ENCODE results near the gene TRAF7.

Gene TRAF7

DNA sequence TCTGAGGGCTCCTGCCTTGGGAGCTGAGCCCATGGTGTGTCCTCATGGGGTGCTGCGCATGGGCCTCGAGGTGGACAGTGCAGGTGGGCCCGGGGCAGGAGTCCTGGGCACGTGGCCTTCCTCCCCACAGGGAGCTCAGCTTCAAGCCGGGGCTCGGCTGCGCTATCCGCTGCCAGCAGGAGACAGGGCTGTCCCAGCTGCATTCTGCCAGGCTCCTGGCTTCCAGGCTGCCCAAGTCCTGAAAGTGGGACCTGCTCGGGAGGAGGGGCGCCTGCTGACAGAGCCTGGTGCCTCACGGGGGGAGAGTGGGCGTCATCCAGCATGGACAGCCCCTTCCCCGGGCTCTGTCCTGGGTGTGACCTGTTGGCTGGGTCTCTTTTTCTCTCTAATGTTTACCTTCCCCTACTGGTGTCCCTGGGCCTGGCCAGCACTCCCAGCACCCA is 7.1 kb downstream of the TRAF7 start:
- TF ChIP-seq SP1 (IDR thresholded peaks at IDR 0.05) = no peak
- no peak for TF ChIP-seq FOXA1 (IDR thresholded peaks at IDR 0.05)
- no peak for TF ChIP-seq ZNF384 (IDR thresholded peaks at IDR 0.05)
- no peak for TF ChIP-seq TARDBP (IDR thresholded peaks at IDR 0.05)
- TF ChIP-seq ARNT (IDR thresholded peaks at IDR 0.05) = no peak
- TF ChIP-seq SUZ12 (IDR thresholded peaks at IDR 0.05) = no peak
- no peak for TF ChIP-seq FOXK2 (IDR thresholded peaks at IDR 0.05)
- TF ChIP-seq L3MBTL2 (conservative IDR thresholded peaks at IDR 0.05) = no peak
- CTCF ChIA-PET = no interaction called here
- no peak for DNase-seq (ENCODE audit: extremely low spot score)
- POLR2A ChIA-PET = interaction anchor here (0.6 to 1.3 kb wide), 3 partner anchors 10 to 23 kb away, joined by 3 to 4 read pairs (median 3); no protein-coding TSS in a partner anchor

DNA sequence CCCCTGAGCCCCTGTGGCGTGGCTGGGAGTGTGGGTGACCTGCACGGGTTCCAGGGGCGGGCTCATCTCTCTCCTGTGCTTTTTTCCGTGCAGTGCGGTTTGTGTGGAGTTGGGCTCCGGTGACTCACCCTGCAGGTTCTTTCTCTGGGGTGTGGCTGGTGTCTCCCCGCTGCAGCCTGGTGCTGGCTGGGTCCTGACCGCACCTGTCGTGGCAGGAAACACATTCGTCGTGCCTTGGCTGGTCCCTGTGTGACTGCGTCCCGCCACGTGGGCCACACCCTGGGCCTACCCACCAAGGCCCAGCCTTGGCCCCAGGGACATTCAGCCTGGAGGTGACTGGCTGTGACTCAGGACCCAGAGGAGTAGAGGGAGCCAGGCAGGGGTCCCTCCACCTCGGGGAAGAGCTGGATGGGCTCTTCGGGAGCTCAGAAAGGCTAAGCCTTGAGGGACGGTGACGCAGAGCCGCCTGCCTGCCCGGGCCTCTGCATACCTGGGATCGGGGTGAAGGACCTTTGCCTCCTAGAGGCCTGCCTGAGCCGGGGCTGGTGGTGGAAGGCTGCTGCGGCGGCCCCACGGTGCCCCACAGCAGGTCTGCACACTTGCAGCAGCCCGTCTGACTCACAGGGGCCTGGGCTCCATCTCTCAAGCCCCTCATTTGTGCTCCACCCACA is 7.8 kb downstream of the TRAF7 start:
- no peak for TF ChIP-seq TARDBP (IDR thresholded peaks at IDR 0.05)
- TF ChIP-seq NFRKB (IDR thresholded peaks at IDR 0.05) = no peak
- no peak for TF ChIP-seq FOXK2 (IDR thresholded peaks at IDR 0.05)
- no peak for TF ChIP-seq BHLHE40 (IDR thresholded peaks at IDR 0.05; ENCODE audit: borderline replicate concordance)
- no peak for TF ChIP-seq L3MBTL2 (conservative IDR thresholded peaks at IDR 0.05)
- TF ChIP-seq FOXM1 (IDR thresholded peaks at IDR 0.05; ENCODE audit: borderline replicate concordance) = no peak
- no peak for TF ChIP-seq ELF4 (IDR thresholded peaks at IDR 0.05)
- no peak for TF ChIP-seq LEF1 (IDR thresholded peaks at IDR 0.05; ENCODE audit: borderline replicate concordance)
- TF ChIP-seq HDGF (IDR thresholded peaks at IDR 0.05; ENCODE audit: borderline replicate concordance) = no peak
- no peak for TF ChIP-seq ZNF384 (IDR thresholded peaks at IDR 0.05)
- no peak for TF ChIP-seq ARNT (IDR thresholded peaks at IDR 0.05)
- no peak for TF ChIP-seq CTBP1 (IDR thresholded peaks at IDR 0.05; ENCODE audit: borderline replicate concordance)
- TF ChIP-seq SP1 (IDR thresholded peaks at IDR 0.05) = no peak
- POLR2A ChIA-PET = interaction anchor here (1.1 to 1.3 kb wide), 2 partner anchors 8 to 14 kb away, joined by 3 to 5 read pairs; partner anchors contain the start of gene TRAF7
- CTCF ChIA-PET = no interaction called here
- DNase-seq (ENCODE audit: extremely low spot score) = no peak

DNA sequence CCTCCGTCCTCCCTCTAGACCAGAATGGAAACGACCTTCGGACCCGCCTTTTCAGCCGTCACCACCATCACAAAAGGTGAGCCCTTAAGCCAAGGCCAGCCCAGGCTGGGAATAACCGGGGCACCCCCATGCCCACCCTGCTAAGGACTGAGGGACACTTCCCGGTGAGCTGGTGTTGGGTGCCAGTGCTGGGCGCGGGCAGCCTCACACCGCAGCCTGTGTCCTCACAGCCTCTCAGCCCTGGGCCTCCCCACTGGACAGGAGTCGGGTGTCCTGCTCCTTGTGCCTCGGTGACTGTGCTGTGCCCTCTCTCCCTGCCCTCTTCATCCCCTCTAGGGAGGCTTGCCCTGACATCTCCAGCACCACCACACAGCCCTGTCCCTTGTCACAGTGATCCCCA is 10.3 kb downstream of the TRAF7 start:
- no peak for DNase-seq (ENCODE audit: extremely low spot score)
- ChIA-PET CTCF (no interaction called here), POLR2A (interaction anchor here (3.4 kb wide), 1 partner anchor 10 kb away, joined by 14 read pairs; the partner anchor contains the start of gene TRAF7)
- TF ChIP-seq FOXM1 (IDR thresholded peaks at IDR 0.05; ENCODE audit: borderline replicate concordance) (no peak), ZNF384 (IDR thresholded peaks at IDR 0.05) (no peak), SUZ12 (IDR thresholded peaks at IDR 0.05) (no peak), L3MBTL2 (conservative IDR thresholded peaks at IDR 0.05) (no peak), TARDBP (IDR thresholded peaks at IDR 0.05) (no peak), ARNT (IDR thresholded peaks at IDR 0.05) (no peak), SP1 (IDR thresholded peaks at IDR 0.05) (no peak)

DNA sequence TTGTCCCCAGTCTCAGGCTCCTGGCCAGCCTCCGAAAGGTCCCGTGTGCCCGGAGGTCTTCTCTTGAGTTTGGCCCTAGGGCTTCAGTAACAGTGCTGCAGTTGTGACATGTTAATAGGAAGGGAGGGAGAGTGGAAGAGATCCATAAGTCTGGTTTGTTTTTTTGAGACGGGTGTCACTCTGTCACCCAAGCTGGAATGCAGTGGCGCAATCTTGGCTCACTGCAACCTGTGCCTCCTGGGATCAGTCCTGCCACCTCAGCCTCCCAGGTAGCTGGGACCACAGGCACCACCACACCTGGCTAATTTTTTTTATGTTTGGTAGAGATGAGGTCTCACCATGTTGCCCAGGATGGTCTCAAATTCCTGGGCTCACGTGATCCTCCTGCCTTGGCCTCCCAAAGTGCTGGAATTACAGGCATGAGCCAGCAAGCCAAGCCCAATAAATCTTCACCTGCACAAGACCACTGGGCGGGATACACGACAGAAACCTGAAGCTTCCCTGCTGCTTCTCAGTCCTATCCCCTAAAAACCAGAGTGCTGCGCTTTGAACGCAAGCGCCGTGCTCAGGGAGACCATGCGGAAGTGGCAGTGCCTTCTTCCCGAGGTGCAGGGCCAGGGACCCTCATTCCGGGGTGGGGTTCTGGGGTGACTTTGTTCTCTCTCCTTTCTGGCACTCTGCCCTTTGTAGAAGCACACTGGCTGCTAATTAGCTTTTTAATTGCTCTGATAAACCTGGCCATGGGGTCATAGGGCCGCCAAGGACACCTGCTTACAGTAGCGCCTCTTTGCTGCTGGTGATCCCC is 10.9 kb downstream of the TRAF7 start:
- ChIA-PET CTCF (no interaction called here), POLR2A (interaction anchor here (3.4 kb wide), 1 partner anchor 11 kb away, joined by 14 read pairs; the partner anchor contains the start of gene TRAF7)
- DNase-seq (ENCODE audit: extremely low spot score) = no peak
- TF ChIP-seq, protein P1, sequence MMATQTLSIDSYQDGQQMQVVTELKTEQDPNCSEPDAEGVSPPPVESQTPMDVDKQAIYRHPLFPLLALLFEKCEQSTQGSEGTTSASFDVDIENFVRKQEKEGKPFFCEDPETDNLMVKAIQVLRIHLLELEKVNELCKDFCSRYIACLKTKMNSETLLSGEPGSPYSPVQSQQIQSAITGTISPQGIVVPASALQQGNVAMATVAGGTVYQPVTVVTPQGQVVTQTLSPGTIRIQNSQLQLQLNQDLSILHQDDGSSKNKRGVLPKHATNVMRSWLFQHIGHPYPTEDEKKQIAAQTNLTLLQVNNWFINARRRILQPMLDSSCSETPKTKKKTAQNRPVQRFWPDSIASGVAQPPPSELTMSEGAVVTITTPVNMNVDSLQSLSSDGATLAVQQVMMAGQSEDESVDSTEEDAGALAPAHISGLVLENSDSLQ (IDR thresholded peaks at IDR 0.05) = no peak
- TF ChIP-seq LEF1 (IDR thresholded peaks at IDR 0.05; ENCODE audit: borderline replicate concordance) = no peak
- no peak for TF ChIP-seq SP1 (IDR thresholded peaks at IDR 0.05)
- TF ChIP-seq ARNT (IDR thresholded peaks at IDR 0.05) = no peak
- TF ChIP-seq FOXK2 (IDR thresholded peaks at IDR 0.05) = no peak
- TF ChIP-seq L3MBTL2 (conservative IDR thresholded peaks at IDR 0.05) = no peak
- no peak for TF ChIP-seq SUZ12 (IDR thresholded peaks at IDR 0.05)
- TF ChIP-seq CTBP1 (IDR thresholded peaks at IDR 0.05; ENCODE audit: borderline replicate concordance) = no peak
- TF ChIP-seq BHLHE40 (IDR thresholded peaks at IDR 0.05; ENCODE audit: borderline replicate concordance) = no peak
- no peak for TF ChIP-seq ZNF384 (IDR thresholded peaks at IDR 0.05)
- no peak for TF ChIP-seq FOXA1 (IDR thresholded peaks at IDR 0.05)
- no peak for TF ChIP-seq HDGF (IDR thresholded peaks at IDR 0.05; ENCODE audit: borderline replicate concordance)
- TF ChIP-seq NFRKB (IDR thresholded peaks at IDR 0.05) = no peak
- no peak for TF ChIP-seq TARDBP (IDR thresholded peaks at IDR 0.05)

DNA sequence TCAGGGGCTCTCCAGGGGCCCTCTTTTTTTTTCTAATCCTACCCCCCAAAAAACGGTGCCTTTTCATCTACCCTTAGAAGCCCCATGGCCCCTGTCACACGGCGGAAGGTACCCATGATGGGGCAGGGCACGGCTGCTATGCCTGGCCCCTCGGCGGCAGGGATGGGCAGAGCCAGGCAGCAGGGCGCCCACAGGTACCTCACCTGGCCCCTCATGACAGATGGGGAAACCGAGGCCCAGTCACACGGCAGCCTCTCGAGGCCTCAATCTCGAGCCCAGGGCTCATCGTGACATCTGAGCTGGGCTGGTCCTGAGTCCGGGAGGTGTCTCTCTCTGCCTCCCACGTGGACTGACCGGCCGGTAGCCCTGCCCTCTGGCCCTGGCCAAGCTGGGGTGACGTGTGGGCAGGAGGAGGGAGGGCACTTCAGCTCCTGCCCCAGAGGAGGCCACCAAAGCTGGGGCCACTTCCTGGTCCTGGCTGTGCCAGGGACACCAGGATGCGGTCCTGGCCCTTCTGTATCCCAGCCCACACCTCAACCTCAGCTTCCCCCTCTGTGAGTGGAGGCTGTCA is 11.6 kb downstream of the TRAF7 start:
- POLR2A ChIA-PET = interaction anchor here (3.4 kb wide), 1 partner anchor 12 kb away, joined by 14 read pairs; the partner anchor contains the start of gene TRAF7
- CTCF ChIA-PET = no interaction called here
- no peak for DNase-seq (ENCODE audit: extremely low spot score)
- no peak for TF ChIP-seq BHLHE40 (IDR thresholded peaks at IDR 0.05; ENCODE audit: borderline replicate concordance)
- no peak for TF ChIP-seq L3MBTL2 (conservative IDR thresholded peaks at IDR 0.05)
- TF ChIP-seq NFRKB (IDR thresholded peaks at IDR 0.05) = no peak
- TF ChIP-seq HDGF (IDR thresholded peaks at IDR 0.05; ENCODE audit: borderline replicate concordance) = no peak
- no peak for TF ChIP-seq SP1 (IDR thresholded peaks at IDR 0.05)
- TF ChIP-seq ARNT (IDR thresholded peaks at IDR 0.05) = no peak
- TF ChIP-seq FOXA1 (IDR thresholded peaks at IDR 0.05) = no peak
- no peak for TF ChIP-seq LEF1 (IDR thresholded peaks at IDR 0.05; ENCODE audit: borderline replicate concordance)
- TF ChIP-seq SUZ12 (IDR thresholded peaks at IDR 0.05) = no peak
- TF ChIP-seq FOXK2 (IDR thresholded peaks at IDR 0.05) = no peak
- TF ChIP-seq FOXM1 (IDR thresholded peaks at IDR 0.05; ENCODE audit: borderline replicate concordance) = no peak
- TF ChIP-seq CTBP1 (IDR thresholded peaks at IDR 0.05; ENCODE audit: borderline replicate concordance) = no peak
- TF ChIP-seq, protein P1 (IDR thresholded peaks at IDR 0.05) = no peak
- TF ChIP-seq ZNF384 (IDR thresholded peaks at IDR 0.05) = no peak

DNA sequence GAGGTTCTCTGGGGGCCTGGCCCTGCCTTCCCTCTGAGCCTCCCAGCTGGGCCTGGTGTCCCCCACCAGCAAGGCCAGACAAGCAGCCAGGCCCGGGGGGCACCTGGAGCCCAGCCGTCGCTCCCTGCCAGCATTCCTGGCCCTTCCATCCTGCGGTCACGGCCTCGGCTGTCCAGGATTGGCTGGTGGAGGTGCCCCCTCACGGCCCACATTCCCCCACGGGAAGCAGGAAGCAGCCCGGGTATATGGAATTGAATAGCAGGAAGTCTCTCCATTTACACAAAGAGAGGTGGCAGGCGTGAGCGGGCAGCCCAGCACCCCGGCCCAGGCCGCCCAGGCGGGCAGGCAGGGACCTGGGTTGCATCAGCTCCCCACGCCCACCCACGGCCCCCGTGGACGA is 14.5 kb downstream of the TRAF7 start:
- TF ChIP-seq FOXK2 (IDR thresholded peaks at IDR 0.05) (no peak), ARNT (IDR thresholded peaks at IDR 0.05) (no peak), HDGF (IDR thresholded peaks at IDR 0.05; ENCODE audit: borderline replicate concordance) (no peak), CTBP1 (IDR thresholded peaks at IDR 0.05; ENCODE audit: borderline replicate concordance) (no peak), LEF1 (IDR thresholded peaks at IDR 0.05; ENCODE audit: borderline replicate concordance) (no peak), NFRKB (IDR thresholded peaks at IDR 0.05) (no peak), SP1 (IDR thresholded peaks at IDR 0.05) (no peak)
- ChIA-PET CTCF (no interaction called here), POLR2A (interaction anchor here (2.7 kb wide), 1 partner anchor 15 kb away, joined by 6 read pairs; the partner anchor contains the start of gene TRAF7)
- DNase-seq (ENCODE audit: extremely low spot score) = no peak

All from HEK293T (cell line).